ENCODE results near the gene ZNF629.

ZNF629 gene

DNA sequence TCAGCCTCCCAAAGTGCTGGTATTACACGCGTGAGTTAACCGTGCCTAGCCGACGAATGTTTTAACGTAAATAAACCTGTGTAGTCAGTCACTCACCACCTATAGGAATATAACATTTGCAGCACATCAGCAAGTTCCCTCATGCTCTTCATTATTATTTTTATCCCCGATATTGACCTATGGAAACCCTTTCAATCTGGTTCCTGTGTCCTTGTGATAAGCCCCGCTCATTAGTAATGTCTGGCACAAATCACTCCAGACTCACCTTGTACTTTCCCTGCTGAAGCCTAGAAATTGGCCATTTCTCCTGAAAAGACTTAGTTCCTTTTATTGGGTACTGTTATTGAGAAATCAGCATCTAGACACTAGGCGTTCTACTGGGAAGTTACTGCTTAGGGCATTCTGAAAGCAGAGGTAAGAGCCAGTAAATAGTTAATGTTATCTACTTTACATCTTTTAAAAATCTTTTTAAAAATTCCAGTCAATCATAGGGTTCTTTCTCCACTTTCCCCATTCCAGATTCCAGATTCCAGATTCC is 40.3 kb downstream of the ZNF629 start:
- DNase-seq: no peak

DNA sequence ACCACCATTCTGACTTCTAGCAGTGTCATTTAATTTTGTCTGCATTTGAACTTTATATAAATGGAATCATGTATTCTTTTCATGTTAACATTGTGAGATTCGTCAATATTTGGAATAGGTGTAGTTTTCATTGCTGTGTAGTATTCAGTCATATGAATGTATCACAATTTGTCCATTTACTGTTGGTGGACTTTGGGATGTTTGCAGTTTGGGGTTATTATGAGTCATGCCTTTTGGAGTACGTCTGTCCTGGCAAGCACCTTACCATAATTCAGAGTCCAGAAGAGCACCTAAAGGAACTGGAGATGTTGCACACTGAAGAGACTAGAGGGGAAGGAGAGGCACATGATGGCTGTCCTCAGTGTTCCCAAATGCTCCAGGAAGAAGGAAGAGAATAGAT is 41.9 kb downstream of the ZNF629 start:
- DNase-seq: no peak

DNA sequence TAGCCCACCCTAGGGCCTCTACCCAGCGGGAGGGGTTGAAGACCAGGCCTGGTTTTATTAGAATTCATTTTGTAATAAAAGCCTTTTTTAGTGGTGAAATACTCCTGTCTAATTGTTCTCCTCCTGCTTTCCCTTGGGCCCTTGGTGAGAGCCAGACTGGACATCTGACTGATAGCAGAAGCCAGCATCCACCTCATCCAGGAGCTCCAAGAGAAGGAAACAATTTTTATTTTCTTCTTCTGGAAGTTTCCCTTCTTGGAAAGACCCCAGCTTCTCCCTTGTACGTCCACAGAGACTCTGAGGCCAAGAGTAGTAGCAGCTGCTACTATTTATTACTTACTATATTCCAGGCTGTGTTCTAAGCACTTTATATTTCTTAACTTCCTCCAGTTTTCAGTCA is 42.8 kb downstream of the ZNF629 start:
- DNase-seq: no peak

DNA sequence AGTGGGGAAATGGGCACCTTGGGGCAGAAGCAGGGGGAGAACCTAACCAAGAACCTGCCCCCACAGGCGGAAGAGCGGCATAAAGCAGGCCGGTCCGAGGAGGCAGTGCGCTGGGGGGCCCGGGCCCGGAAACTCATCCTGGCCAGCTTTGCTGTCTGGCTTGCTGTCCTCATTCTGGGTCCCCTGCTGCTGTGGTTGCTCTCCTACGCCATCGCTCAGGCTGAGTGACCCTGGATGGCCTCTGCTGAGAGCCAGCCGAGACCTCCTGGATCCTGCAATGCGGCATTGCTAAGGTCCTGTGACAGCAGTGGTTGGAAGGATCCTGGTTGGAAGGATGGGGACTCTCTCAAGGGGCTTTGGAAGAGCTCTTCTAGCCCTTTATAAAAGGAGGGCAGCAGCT is 43.3 kb downstream of the ZNF629 start:
- no peak for DNase-seq

DNA sequence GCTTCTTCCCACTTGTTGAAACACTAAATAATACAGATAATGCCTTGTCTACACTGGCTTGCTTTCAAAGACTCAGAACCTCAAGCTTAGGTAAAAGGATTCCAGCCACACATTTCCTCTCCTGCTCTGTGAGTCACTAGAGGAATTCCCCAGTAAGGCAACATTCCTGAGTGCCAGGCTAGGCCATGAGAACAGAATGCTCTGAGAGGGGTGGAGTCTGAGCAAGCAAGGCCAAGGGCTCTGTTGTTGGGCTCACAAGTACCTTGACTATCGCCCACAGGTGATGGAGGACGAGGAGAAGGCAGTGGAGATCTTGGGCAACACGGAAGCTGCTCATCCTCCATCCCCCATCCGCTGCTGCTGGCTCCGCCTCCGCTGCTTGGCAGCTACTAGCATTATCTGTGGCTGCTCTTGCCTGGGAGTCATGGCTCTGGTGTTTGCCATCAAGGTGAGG is 45.5 kb downstream of the ZNF629 start:
- no peak for DNase-seq

DNA sequence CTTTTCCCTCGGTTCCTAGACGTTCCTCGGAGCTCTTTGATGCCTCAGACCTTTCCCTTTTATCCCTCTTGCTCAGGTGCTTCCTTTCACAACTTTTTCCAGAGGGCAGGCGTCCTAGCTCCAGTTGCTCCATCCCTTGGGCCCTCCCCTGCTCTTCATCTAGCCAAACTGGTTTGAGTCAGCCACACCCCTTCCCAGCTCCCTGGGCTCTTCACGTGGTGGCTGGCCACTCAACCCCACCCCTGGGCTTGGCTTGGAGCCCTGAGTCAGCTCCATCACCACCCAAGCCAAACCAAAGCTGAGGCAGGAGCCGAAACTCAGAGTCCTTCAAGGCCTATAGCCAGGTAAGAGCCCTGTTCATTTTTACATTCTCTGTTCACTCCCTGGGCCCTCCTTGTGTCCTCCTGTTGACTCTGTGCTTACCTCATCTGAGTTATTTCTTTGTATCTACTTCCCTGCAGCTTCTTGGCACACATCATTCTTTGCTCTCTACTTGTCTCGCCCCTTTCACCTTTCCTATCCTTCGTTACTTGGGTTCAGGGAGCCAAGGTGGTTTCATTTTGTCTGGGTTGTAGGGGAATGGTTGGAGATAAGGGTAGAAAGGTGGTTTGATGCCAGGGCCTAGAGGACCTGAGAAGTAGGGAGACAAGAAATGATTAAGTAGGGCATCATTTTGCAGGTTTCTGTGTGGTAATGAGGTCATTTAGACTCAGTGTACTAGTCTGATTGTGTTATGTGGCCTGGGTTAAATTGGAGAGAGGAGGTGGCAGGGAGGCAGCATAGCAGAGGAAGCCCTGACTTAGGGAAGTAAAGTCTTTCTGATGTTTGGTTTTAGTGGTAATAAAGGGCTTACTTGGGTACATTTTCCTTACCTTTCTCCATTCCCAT is 46.4 kb downstream of the ZNF629 start:
- peak; percentile 21 for DNase-seq

DNA sequence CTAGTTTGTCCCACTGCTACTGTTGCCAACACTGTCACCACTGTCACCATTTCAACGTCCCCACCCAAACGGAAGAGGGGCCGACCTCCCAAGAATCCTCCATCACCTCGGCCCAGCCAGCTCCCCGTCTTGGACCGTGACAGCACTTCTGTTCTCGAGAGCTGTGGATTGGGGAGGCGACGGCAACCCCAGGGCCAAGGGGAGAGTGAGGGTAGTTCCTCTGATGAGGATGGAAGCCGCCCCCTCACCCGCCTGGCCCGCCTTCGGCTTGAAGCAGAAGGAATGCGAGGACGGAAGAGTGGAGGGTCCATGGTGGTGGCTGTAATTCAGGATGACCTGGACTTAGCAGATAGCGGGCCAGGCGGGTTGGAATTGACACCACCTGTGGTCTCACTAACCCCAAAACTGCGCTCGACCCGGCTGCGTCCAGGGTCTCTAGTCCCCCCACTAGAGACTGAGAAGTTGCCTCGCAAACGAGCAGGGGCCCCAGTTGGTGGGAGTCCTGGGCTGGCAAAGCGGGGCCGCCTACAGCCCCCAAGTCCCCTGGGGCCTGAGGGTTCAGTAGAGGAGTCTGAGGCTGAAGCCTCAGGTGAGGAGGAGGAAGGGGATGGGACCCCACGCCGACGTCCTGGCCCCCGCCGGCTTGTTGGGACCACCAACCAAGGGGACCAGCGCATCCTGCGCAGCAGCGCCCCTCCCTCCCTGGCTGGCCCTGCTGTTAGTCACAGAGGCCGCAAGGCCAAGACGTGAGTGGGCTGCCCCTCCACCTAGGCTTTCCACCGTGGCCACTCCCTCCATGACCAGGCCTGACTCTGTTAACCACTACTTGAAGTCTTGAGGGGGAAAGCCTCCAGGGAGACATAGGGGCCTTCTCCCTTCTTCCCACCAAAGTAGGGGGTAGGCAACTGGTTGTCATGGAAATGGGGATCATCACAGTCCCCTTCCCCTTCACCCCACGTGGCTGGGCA is 47.7 kb downstream of the ZNF629 start:
- DNase-seq: no peak

DNA sequence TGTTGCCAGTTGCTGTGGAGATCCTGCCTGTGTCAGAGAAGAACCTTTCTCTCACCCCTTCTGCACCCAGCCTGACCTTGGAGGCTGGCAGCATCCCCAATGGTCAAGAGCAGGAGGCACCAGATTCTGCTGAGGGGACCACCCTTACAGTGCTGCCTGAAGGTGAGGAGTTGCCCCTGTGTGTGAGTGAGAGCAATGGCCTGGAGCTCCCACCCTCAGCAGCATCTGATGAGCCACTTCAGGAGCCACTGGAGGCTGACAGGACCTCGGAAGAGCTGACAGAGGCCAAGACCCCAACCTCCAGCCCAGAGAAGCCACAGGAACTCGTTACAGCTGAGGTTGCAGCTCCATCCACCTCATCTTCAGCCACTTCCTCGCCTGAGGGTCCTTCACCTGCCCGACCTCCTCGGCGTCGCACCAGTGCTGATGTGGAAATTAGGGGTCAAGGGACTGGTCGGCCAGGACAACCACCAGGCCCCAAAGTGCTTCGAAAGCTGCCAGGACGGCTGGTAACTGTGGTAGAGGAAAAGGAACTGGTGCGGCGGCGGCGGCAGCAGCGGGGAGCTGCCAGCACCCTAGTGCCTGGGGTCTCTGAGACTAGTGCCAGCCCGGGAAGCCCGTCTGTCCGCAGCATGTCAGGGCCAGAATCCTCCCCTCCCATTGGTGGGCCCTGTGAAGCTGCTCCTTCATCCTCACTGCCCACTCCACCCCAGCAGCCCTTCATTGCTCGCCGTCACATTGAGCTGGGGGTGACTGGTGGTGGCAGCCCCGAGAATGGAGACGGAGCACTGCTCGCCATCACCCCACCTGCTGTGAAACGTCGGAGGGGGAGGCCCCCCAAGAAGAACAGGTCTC is 49.0 kb downstream of the ZNF629 start:
- no peak for DNase-seq

DNA sequence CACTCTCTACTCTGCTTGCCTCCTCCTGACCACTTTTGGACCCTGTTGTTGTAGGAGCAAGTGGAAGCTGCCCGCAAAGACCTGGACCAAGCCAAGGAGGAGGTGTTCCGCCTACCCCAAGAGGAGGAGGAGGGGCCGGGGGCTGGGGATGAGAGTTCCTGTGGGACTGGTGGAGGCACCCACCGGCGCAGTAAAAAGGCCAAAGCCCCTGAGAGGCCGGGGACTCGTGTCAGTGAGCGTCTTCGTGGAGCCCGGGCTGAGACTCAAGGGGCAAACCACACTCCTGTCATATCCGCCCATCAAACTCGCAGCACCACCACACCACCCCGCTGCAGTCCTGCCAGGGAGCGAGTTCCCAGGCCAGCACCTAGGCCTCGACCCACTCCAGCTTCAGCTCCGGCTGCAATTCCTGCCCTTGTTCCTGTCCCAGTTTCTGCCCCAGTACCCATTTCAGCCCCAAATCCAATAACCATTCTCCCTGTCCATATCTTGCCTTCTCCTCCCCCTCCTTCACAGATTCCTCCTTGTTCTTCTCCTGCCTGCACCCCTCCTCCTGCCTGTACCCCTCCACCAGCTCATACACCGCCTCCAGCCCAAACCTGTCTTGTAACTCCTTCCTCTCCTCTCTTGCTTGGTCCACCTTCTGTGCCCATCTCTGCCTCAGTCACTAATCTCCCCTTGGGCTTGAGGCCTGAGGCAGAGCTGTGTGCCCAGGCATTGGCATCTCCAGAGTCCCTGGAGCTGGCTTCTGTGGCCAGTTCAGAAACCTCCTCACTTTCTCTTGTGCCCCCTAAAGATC is 49.8 kb downstream of the ZNF629 start:
- DNase-seq: no peak

DNA sequence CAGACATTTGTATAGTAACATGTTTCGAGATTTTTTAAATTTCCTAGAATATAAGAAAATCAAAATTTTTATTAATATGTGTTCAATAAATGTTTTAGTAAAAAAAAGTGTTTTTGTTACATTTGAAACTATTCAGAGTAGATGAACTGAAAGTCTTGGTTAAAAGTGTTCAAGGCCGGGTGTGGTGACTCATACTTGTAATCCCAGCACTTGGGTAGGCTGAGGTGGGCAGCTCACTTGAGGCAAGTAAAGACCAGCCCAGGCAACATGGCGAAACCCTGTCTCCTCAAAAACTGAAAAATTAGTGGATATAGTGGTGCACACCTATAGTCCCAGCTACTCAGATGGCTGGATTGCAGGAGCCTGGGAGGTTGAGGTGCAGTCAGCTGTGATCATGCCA is 55.6 kb downstream of the ZNF629 start:
- peak; percentile 28 for DNase-seq

DNA sequence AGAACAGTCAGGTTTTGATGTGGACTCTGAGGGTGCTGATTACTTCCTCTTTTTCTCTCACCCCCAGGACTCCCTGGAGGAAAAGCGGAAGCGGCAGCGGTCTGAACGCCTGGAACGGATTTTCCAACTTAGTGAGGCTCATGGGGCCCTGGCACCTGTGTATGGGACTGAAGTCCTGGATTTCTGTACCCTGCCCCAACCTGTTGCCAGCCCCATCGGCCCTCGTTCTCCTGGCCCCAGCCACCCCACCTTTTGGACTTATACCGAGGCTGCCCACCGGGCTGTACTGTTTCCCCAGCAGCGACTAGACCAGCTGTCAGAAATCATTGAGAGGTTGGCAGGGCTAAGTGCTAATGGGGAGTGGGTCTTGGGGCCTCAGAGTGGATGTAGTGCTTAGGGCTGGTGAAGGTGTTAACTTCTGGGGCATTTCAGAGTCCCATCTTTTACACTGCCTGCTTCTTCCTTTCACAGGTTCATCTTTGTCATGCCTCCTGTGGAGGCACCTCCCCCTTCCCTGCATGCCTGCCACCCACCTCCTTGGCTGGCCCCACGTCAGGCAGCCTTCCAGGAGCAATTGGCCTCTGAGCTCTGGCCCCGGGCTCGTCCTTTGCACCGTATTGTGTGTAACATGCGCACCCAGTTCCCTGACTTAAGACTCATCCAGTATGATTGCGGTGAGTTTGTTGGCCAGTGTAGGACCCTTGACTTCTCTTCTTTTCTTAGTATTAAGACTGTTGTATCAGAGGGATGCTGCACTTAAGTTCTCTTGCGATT is 57.9 kb downstream of the ZNF629 start:
- no peak for DNase-seq
